NT2/D1 (cell line): ENCODE results near the gene COL8A1.
"Not testable (repeated sequence)": the region's sequence is repeated elsewhere in the genome, so short reads cannot be mapped to it uniquely, and the experiment has no call there.

ENCODE experiments used
- SUZ12 ChIP-seq: IDR thresholded peaks from 2 replicates; pipeline ENCODE4 v1.6.1; 2011; ENCODE audit not compliant: insufficient read length, insufficient read depth; ENCODE audit errors: extremely low read depth
- ZNF274 ChIP-seq: IDR thresholded peaks from 2 replicates; pipeline ENCODE4 v1.6.1; 2011; ENCODE audit warnings: mild to moderate bottlenecking, low read depth, low read length

DNA sequence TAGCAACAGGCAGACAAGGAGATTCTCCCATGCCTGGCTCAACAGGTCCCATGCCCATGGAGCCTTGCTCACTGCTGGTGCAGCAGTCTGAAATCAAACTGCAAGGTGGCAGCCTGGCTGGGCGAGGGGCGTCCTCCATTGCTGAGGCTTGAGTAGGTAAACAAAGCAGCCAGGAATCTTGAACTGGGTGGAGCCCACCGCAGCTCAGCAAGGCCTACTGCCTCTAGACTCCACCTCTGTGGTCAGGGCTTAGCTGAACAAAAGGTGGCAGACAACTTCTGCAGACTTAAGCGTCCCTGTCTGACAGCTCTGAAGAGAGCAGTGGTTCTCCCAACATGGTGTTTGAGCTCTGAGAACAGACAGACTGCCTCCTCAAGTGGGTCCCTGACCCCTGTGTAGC is 49.2 kb upstream of the COL8A1 start:
- not testable (repeated sequence) for TF ChIP-seq SUZ12, ZNF274
